Sigmoid colon (tissue), 7 donors: ENCODE results near the gene EMP3. TPM values are rescaled to one million over a fixed set of nuclear protein-coding genes. Genes with fewer than 3 reads are reported as not detected.

Experiments
- DNase-seq: peaks from one replicate; pipeline ENCODE4 v3.0.0-alpha.2; 2019
- H3K27ac ChIP-seq, 4 donors: fragments of 200-600 bp; sonication (generic); one replicate each; pipeline ENCODE4 v1.5.1; 2016 to 2019; ENCODE audit warnings: mild to moderate bottlenecking in 1 of 4
- H3K27me3 ChIP-seq, 3 donors: fragments of 200-600 bp; sonication (generic); one replicate each; pipeline ENCODE4 v1.5.1; 2019; ENCODE audit warnings: mild to moderate bottlenecking in 1 of 3
- H3K36me3 ChIP-seq, 4 donors: fragments of 200-600 bp; sonication (generic); one replicate each; pipeline ENCODE4 v1.5.1; 2016 to 2019
- H3K4me1 ChIP-seq, 4 donors: fragments of 200-600 bp; sonication (generic); one replicate each; pipeline ENCODE4 v1.5.1; 2017 to 2019
- H3K4me3 ChIP-seq, 4 donors: fragments of 200-600 bp; sonication (generic); one replicate each; pipeline ENCODE4 v1.5.1; 2017 to 2019; ENCODE audit warnings: mild to moderate bottlenecking in 2 of 4, moderate library complexity in 1 of 4
- H3K9me3 ChIP-seq, 4 donors: fragments of 200-600 bp in 3 of 4; sonication (generic) in 3 of 4; one replicate each; pipeline versions ENCODE4 v1.5.1 to v1.6.1; 2013 to 2019
- CTCF ChIP-seq, 4 experiments: fragments of 450-650 bp in 3 of 4; fragments of 200-600 bp in 1 of 4; IDR thresholded peaks; one replicate each; pipeline ENCODE4 v1.5.1; 2016 to 2019; ENCODE audit warnings: antibody characterized with exemption in 4 of 4, mild to moderate bottlenecking in 3 of 4, moderate library complexity in 2 of 4
- EP300 ChIP-seq, 4 donors: sonication (generic); formaldehyde crosslinking; IDR thresholded peaks; one replicate each; pipeline ENCODE4 v1.6.1; 2017; ENCODE audit warnings: antibody characterized with exemption in 4 of 4
- POLR2A ChIP-seq, 2 donors: fragments of 450-650 bp; IDR thresholded peaks; one replicate each; pipeline ENCODE4 v1.6.1; 2016; ENCODE audit warnings: antibody characterized with exemption in 2 of 2, mild to moderate bottlenecking in 2 of 2, moderate library complexity in 2 of 2
- POLR2AphosphoS5 ChIP-seq, 4 donors: sonication (generic); formaldehyde crosslinking; IDR thresholded peaks; one replicate each; pipeline ENCODE4 v1.6.1; 2017; ENCODE audit warnings: antibody characterized with exemption in 4 of 4
- WGBS, 2 donors: extraction: QIAGEN DNeasy Blood & Tissue Kit; methylation state at CpG; one replicate each; pipeline ENCODE4 v1.1.7; 2013; 5-methylcytosine and 5-hydroxymethylcytosine counted together
- intact Hi-C: fragments of 100-400 bp; cut with DNase I; formaldehyde crosslinking; loops from one replicate; pipeline ENCODE4 v1.15.1; 2023
- polyA plus RNA-seq, 3 donors: library from polyadenylated mRNA; stranded (reverse); fragments of 200-250 nt; gene quantifications; one replicate each; pipeline ENCODE4 v1.2.3, GENCODE V29; 2013
- total RNA-seq, 4 donors: library from RNA; depleted of rRNA; stranded (reverse); fragments of >200 nt; gene quantifications; one replicate each; pipeline ENCODE4 v1.1.0, GENCODE V29; 2016
- donor health status: healthy with polysubstance abuse.
- donor health status: Bipolar disorder and iron deficiency.
- donor health status: healthy.

The EMP3 gene
- total RNA-seq (10 to 100 TPM; 60.4 to 77.1 (median 69.7) TPM), polyA plus RNA-seq (10 to 100 TPM; 21.7 to 47.7 (median 42.0) TPM)

GRCh38 chr19:48325265-48325910, at the start of gene EMP3:
Gene EMP3, plus strand, starts transcription at chr19:48325552. Its CDS starts 1,293 bp downstream, at chr19:48326845.
- WGBS, 2 donors, result 1% methylated on average over 22 of the region's 22 CpGs
- H3K36me3 ChIP-seq, result peaks cover 0 to 22% (median 3%) of the 10 kb centered on the region in 4 donors
- H3K27ac ChIP-seq, result peak within 1 kb of the TSS; percentile 88 to 98 (median 94)
- peak within 1 kb of the TSS; percentile 55 to 79 (median 67) for H3K4me3 ChIP-seq
- intact Hi-C loops, result loop anchor here (5.0 to 10.0 kb wide), 2 partner anchors 142 to 549 kb away; partner anchors contain the start of genes CYTH2 and PPP1R15A
- H3K4me1 ChIP-seq, result peaks cover 0 to 74% (median 65%) of the 10 kb centered on the region in 4 donors
- H3K9me3 ChIP-seq, result no peaks in the 10 kb centered on the region
- TF ChIP-seq EP300 (IDR thresholded peaks at IDR 0.05) (no peak), POLR2AphosphoS5 (IDR thresholded peaks at IDR 0.05) (peak; percentile 84 to 96 (median 90)), CTCF (IDR thresholded peaks at IDR 0.05) (no peak), POLR2A (IDR thresholded peaks at IDR 0.05) (peak; percentile 75 to 87)
- DNase-seq, result peak; percentile 95
- H3K27me3 ChIP-seq, result no peaks in the 10 kb centered on the region

- WGBS, 2 donors, result 76 to 91% methylated on average over 9 of the region's 9 CpGs
- intact Hi-C loops, result no loop called here
- H3K27me3 ChIP-seq, result no peaks in the 10 kb centered on the region
- H3K27ac ChIP-seq, result no peak overlapping the region
- no peaks in the 10 kb centered on the region for H3K36me3 ChIP-seq
- no peak for DNase-seq
- no peak for TF ChIP-seq EP300 (IDR thresholded peaks at IDR 0.05)
- TF ChIP-seq POLR2A (IDR thresholded peaks at IDR 0.05), result no peak
- no peak for TF ChIP-seq POLR2AphosphoS5 (IDR thresholded peaks at IDR 0.05)
- TF ChIP-seq CTCF (IDR thresholded peaks at IDR 0.05), result no peak
- H3K4me3 ChIP-seq, result no peak overlapping the region
- H3K4me1 ChIP-seq, result no peaks in the 10 kb centered on the region
- no peaks in the 10 kb centered on the region for H3K9me3 ChIP-seq
Measured at GRCh38 chr19:48279747-48280146, 45.6 kb upstream of the EMP3 start.

- no peaks in the 10 kb centered on the region for H3K36me3 ChIP-seq
- 96% methylated on average over 7 of the region's 7 CpGs for WGBS, 2 donors
- no peaks in the 10 kb centered on the region for H3K27me3 ChIP-seq
- no peaks in the 10 kb centered on the region for H3K9me3 ChIP-seq
- H3K4me3 ChIP-seq, result no peak overlapping the region
- H3K27ac ChIP-seq, result no peak overlapping the region
- no peak for DNase-seq
- no peak for TF ChIP-seq POLR2A (IDR thresholded peaks at IDR 0.05)
- no peak for TF ChIP-seq CTCF (IDR thresholded peaks at IDR 0.05)
- TF ChIP-seq POLR2AphosphoS5 (IDR thresholded peaks at IDR 0.05), result no peak
- no peak for TF ChIP-seq EP300 (IDR thresholded peaks at IDR 0.05)
- no peaks in the 10 kb centered on the region for H3K4me1 ChIP-seq
- intact Hi-C loops, result no loop called here
Measured at GRCh38 chr19:48283908-48284307, 41.4 kb upstream of the EMP3 start.

GRCh38 chr19:48284896-48285295, 40.5 kb upstream of the EMP3 start:
- no peaks in the 10 kb centered on the region for H3K9me3 ChIP-seq
- no peak for DNase-seq
- no peak for TF ChIP-seq POLR2A (IDR thresholded peaks at IDR 0.05)
- TF ChIP-seq EP300 (IDR thresholded peaks at IDR 0.05), result no peak
- no peak for TF ChIP-seq POLR2AphosphoS5 (IDR thresholded peaks at IDR 0.05)
- no peak for TF ChIP-seq CTCF (IDR thresholded peaks at IDR 0.05)
- H3K36me3 ChIP-seq, result no peaks in the 10 kb centered on the region
- intact Hi-C loops, result no loop called here
- WGBS, 2 donors, result 85 to 90% methylated on average over 4 of the region's 4 CpGs
- H3K27me3 ChIP-seq, result no peaks in the 10 kb centered on the region
- no peak overlapping the region for H3K4me3 ChIP-seq
- H3K27ac ChIP-seq, result no peak overlapping the region
- H3K4me1 ChIP-seq, result no peaks in the 10 kb centered on the region
